NCI-H1417 treated with DMSO at 0.1 percent for 48 hours (cell line): ENCODE results near the gene DENND1A.
"Not testable (repeated sequence)": the region's sequence is repeated elsewhere in the genome, so short reads cannot be mapped to it uniquely, and the experiment has no call there.

Source experiments
- DNase-seq: peaks from one replicate; lab custom pipeline; 2025; lab: John Stamatoyannopoulos, UW

DENND1A gene

DNA sequence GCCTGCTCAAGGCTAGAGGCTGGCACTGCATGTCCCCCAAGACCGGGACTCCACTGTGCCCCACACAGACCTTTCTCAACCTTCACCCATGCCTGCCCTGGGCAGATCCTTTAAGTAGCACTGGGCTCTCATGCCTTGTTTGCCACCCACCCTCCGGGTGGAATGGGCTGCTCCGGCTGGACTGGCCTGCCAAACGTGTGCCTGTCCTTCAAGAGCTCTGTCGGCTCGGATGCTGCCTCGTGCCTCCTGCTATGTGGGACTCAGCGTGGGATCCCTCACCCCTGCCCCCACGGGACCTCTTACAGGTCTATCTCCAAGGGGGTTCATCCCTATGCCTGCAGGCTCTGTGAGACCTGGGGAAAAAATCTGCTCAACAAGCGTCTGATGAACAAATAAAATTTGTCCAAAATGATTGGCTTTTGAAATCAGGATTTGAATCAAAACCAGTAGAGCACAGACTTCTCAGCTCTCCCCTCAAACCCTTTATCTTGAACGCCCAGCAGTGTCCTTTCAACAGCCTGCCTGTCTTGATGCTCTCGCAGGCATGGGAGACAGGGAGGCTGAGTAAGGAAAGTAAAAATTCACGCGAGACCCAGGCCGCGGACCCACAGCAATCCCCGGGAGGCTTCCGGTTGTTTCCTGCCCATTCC is 517.6 kb downstream of the DENND1A start:
- DNase-seq = no peak

DNA sequence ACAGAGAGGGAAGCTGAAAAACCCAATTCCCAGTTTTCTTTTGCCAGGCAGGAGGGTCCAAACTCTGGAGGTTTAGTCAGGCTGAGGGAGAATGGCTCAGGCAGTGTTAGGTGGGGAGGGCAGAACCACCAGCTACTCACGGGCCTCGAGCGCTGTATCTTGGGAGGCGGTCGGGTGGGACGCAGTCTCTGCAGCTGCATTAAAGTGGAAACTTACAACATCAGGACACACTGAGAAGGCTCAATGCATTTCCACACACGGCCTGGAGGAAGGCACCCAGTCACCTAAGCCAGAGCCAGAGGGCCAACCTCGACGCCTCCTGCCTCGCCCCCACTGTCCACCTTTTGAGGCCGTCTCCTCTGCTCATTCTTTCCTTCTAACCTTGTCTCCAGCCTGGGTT is 518.3 kb downstream of the DENND1A start:
- DNase-seq = no peak

DNA sequence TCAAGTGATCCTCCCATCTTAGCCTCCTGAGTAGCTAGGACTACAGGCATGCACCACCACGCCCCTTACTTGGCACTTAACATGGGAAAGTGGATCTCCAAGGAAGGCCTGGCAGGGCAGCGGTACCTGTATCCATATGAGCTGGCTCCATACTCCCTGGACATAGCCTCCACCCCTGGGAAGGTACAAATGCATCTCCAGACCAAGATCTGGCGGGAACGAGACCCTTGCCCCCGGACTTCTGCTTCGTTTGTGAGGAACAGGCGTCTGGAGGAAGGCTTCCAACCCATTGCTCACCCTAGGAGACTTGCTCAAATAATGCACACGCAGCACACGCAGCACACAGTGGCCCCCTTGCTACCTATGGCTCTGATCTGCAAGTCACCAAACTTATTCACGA is 518.7 kb downstream of the DENND1A start:
- DNase-seq = no peak

DNA sequence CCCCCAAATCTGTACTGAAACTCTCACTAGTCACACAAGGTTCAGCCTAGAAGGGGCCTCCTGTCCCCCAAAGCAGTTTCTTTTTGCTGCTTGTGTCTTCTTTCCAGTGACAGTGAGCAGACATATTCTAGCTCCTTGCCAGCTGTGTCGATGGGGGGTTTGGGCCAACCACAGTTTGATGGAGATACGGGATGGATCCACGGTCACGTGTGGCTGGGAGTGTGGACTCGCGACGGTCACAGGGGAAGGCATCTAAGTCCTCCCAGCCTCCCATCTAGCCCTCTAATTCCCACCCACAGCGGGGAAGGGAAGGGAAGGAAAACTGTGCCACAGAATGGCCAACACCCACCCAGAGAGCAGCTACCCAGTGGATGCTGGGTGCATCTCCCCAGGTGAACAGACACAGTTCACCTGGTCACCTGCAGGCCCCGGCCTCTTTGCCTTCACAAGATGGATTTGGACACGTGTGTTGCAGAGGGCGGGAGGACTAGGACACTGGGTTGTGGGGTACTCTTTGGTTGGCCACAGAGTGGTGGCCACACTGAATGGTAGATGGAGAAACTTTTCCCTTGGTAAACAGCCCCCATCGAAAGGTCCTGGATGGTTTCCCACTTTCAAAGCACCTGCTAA is 519.5 kb downstream of the DENND1A start:
- no peak for DNase-seq

DNA sequence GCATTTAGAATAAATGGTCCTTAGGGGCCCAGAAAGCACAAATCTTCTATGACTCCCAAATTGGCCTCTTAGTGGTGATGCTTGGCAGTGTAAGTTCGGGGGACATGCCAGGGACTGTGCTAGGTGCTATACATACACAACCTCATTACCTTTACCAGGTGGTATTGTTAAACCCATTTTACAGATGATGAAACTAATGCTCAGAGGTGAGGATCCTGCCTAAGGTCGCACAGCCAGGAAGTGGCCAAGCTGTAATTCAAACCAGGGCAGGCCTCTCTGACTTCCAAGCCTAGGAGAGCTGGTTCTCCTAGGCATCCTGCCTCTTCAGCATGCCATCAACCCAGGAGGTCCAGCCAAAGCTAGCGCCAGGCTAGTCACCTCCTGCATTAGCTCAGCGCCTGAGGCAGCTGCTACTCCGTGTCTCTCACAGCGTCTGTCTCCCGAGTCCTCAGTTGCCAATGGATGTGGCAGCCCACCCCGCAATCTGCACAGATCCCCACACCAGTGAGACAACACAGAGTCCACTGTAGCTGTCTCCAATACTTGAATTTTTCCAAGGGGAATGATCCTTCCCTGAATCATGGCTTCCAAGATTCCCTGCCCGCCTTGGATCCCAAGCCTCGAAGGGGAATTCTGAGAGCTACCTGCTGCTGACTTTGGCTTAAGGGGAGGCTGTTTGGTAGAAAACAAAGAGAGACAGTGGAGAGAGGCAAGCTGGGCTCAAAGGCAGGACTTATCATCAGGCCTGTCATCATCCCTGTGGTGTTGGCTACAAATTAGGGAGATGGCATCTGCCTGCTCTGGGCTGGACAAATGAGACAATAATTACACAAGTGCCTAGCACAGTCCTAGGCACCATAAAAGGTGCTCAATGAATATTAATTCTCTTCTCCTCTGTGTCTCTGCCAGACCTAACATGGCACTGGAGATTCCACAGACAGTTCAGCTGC is 521.3 kb downstream of the DENND1A start:
- no peak for DNase-seq

DNA sequence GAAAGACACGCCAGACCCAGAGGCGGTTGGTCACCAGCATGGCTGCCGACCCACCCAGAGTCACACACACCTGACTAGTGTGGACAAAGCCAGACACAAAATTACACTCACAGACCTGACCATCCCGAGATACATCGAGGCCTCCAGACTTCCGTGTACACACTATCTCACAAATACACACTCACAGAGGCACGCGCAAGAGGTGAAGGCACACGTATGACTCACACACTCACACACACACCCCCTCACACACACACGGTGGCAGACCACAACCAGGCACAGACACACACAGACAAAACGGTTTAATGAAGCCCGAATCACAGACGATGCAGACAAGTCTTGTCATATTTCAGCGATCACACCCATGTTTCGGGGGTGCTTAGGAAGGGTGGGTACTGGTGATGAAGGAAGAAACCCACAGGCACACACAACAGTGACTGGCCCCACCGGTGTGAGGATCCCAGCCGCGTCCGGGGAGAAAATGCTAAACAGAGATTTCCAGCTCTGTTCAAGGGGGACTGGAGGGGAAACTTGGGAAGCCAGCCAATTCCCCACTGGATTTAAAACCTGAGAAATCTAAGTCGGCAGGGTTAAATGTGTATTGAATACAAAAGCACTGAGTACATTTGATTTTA is 522.6 kb downstream of the DENND1A start:
- DNase-seq = no peak

DNA sequence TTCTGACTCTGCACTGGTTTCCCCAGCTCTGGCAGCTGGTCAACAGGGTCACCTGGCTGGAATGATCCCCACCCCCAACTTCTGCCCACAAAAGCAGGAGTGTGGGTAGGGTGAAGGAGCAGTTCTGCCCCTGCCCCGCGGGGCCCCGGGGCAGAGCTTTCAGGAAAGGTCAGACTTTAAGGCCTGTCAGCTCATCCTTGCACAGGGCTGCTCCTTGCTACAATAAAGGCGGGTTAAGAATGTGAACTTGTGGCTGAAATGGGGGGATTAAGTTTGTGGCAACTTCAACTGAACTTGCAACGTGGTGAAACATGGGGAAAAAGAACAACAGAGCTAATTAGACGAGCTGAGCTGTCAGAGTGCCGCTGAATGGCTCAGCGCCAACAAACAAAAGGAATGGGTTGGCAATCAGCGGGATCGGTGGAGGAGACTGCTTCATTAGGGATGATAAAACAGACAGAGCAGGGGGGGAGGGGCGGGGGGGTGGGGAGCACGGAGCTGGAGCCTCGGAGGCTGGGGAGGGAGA is 523.2 kb downstream of the DENND1A start:
- DNase-seq = no peak

DNA sequence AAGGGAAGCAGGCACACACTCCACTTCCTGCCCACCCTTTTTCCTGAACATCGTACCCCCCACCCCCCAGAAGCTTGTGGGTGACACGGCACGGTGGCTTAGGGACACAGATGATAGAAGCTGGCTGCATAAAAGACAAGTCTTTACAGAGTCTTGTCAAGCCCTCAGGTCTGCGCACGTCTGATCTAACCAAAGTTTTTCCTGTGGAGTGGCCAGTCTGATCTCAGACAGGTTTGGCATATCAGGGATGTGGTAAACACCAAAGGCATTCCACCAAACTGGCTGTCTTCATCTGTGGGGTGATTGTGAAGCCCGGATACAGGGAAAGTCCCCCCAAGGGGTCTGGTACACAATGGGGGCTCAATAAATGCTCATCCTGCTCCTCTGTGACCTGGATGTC is 523.9 kb downstream of the DENND1A start:
- no peak for DNase-seq

DNA sequence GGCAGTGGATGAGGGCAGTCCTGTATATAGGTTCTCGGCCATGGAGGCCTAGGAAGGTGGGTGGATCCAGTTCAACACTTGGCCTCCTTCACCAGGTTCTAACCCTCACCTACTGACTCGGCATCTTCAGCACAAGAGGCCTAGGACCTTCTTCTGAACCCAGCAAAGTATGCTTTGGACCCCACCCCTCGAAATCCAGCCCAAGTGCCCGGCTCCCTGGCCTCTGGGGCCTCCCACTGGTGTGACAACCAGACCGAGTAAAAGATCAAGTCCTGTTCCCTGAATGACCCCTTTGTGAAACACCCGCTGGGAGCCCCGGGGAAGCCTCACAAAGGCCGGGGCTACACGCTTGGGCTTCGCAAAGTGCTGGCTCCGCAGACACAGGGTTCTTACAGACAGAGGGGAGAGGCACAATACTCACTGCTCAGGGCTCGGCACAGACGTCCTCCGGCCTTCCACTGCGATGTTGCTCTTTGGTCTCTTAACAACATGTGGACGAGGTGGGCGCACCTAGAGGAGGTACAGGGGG is 526.9 kb downstream of the DENND1A start:
- DNase-seq = no peak

DNA sequence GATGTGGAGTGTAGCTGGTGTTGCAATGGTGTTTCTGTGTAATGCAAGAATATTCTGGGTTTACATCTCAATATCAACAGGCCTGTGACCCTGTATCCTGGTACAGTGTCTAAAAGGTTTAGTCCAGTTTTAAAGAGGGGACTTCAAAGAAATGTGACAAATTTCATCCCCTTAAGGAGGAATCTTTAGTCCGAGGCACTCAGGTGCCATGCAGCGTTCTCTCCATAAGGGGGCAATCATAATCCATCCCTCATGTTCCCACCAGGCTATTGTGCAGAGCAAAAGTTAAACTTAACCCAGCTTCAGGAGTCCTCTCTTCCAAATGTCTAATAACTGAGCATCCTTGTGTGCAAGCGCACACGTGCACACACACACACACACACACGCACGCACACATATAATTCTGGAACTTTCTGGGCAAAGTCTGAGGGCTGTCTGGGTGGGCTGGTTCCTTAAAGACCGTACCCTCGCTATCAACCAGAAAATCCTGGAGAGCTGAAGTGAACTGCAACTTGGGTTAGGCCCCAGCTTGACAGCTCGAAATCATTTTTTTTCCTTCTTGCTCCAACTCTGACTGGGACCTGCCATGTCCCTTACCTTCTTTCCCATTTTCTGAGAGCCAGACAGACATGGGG is 527.9 kb downstream of the DENND1A start:
- DNase-seq = no peak

DNA sequence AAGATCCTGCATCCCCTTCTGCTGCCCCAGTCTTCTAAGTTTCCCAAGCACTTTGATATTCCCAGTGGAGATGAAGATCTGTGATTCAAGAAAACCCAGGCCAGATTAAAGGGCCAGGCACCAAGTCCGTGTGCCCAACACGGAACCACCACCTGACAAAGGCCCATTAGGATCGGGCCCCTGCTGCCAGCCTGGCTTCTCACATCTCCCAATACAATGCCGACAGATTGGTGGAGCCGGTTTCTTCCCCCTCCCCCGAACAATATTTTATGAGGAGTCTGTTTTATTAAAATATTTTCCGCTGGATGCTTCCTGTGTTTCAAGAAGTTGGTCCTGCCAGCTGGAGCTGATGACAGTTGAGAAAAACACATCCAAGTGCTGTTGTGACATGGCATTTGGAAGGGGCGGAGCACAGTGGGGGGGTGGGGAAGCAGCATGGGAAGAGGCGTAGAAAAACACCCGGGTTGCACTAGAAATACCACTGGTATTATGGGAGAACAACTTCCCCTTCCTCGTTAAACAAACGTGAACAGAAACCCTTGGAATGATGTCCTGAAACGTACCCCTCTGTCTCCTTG is 528.9 kb downstream of the DENND1A start:
- no peak for DNase-seq

DNA sequence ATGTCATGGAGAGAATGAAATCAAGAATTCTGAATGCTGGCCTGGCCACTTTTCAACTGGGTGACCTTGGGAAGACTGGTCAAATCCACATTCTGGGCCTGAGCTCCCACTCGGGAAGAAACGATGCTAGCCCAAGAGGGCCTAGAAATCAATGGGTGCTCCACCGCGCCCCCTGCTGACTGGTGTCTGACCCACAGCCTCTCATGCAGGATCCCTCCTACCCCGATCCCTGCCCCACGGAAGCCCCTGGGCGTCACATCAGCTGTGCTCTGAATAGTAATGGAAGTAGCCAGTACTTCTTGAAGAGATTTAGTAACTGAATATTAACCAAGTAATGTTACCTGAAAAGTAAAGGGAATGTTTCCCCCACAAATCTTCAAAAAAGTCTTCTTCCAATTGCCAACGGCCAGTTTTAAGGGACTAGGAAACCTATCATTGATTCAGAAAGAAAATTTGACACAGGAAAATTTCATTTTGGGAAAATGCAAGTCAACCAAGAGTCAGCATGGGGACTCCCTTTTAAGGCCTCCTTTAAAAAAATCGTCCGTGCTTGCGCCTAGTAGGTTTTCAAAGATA is 530.0 kb downstream of the DENND1A start:
- DNase-seq = no peak

DNA sequence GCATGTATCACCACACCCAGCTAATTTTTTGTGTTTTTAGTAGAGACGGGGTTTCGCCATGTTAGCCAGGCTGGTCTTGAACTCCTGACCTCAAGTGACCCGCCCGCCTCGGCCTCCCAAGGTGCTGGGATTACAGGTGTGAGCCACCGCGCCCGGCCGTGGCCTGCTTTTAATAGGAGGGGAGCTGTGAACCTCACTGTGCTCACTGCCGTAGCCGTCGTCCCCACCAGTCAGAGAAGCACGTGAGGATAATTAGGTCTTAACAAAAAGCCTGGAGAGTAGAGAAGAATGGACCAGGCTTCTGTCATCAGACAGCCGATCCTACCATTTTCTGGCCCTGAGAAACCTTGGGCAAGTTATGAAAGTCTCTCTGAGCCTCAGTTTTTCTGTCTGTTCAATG is 531.0 kb downstream of the DENND1A start:
- not testable (repeated sequence) for DNase-seq

DNA sequence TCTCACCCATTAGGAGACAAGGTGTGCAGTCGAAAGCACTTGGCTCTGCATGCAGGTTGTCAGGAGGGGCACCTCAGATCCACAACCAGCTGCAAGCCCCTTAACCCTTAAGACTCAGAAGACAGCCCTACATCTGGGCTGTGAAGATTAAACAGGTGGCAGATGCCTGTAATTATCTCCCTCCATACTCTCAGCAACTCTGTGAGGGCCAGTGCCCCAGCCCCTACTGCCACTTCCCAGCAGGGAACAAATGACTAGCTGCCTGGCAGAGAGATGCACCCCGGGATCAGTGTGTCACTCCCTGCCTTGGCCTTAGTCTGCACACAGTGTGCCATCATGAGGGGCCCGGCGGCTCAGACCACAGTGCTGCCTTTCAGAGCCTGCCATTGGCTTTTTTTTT is 532.0 kb downstream of the DENND1A start:
- DNase-seq = no peak

DNA sequence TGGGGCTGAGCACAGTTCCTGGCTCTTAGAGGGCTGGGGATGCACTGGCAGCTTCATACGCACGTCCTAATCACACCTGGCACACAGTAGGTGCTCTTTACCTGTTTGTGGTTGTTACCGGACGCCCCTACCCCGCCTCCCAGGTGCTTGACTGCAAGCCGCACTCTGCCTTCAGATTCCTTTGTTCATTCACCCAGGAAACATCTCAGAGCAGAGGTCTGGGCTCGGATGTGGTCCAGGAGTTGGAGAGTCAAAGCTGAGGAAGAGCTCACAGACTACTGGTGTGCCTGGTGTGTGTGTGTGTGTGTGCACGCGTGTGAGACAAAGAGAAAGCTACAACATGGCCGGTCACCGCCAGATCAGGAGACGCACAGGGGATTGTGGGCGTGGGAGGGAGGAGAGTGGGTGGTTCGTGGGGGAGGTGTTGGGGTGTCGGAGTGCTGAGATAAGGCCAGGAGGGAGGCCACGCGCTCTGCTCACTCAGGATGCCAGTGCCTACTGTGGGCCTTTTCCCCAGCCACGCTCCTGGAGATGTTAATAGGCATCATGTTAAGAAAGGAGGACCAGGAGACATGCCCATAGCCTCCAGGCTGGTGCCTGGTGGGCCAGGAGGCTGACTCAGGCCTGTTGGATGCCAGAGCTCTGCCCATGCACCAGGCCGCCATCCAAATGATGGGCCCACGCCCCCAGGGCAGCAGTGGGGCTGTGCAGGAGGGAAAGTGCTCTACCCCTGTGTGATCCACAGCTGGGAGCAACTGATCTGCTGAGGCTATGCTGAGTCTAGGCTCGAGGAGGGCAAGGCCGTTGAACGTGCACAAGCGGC is 534.0 kb downstream of the DENND1A start:
- DNase-seq = no peak

DNA sequence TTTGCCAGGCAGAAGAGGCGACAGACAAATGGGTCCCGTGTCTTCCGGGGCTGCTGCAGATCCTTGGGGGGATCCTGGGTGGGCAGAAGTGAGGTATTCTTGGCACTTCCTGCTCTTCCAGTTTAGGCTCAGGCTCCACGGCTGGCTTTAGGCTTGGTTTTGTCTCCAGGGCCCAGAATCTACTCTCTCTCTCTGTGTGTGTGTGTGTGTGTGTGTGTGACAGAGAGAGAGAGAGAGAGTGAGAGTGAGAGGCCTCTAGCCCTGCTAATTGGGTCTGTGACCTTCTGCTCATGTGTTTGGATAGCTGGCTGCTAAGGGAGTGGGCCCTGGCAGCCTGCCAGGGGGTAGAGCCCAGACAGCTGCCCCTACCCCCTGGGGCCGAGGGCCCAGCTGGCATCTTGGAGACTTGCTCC is 534.6 kb downstream of the DENND1A start:
- peak; percentile 82 for DNase-seq

DNA sequence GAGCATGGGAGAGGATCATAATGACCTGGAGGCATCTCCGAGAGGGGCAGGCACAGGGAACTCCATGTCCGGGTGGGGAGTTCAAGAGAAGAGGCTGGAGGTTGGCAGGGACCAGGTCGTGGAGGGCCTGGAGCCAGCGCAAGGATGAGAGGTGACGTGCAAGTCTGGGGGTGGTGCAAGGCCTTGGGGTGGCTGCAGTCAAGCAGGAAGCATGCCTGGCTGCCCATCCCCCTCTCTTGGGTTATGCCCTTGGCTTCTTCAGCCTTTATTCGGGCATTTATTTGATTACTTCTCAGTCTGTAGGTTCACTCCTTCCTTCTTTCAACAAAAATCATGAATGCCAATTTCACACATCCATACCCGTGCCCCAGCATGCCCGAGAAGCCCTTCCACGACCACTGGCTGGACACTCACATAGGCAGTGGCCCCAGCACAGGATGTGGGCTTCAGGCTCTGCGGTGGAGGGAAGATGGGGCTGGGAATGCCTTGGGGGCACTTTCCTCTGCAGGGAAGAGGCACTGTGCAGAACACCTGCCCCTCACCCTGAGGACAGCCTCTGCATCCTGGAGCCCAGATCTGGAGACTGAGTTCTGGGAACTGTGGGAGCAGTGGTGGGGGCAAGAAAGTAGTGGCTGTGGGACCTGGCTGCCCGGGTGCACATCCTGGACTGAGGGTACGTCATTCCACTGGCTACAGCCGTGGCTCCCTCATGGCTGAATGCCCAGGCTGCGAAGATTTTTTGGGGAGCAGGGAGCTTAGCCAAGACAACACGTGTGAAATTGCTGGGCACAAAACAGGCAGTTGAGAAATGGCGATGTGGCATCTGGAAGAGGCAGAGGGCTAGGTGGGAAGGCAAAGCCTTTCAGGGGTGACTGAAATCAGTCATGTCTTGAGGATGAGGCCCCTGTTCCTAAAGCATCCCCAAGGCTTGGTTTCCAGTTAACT is 535.4 kb downstream of the DENND1A start:
- no peak for DNase-seq

DNA sequence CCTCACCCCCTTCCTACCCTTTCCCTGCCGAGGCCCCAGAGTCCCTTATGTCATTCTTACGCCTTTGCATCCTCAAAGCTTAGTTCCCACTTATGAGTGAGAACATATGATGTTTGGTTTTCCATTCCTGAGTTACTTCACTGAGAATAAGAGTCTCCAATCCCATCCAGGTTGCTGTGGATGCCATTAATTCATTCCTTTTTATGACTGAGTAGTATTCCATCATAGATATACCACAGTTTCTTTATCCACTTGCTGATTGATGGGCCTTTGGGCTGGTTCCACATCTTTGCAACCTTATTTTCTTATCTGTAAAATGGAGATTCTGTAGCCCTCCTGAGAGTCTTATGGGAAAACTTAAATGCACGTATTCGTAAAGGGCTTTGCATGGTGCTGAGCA is 537.1 kb downstream of the DENND1A start:
- no peak for DNase-seq

DNA sequence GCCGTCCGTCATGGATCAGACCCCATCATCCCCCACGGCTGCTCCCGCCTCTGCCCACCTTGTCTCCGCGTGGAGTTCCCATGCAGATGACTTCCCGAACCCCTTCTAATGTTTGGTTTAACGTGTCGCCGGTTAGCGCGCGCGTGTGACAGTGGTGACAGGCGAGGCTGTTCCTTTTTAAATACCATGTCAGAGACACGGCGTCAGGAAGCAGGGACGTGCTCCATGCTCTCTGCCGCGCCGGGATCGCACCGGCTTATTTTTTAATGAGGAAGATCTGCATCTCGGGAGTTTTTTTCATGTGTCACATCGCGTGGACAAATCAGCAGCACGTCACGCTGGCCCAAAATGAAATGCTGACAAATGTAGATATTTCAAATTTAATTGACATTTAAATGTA is 538.0 kb downstream of the DENND1A start:
- DNase-seq = no peak
